Skeletal muscle tissue (tissue), 4 donors: ENCODE data around the gene ATG7. TPM values are rescaled to one million over a fixed set of nuclear protein-coding genes. Genes with fewer than 3 reads are reported as not detected.
A peak's percentile ranks its signal among the peaks of the same experiment; 100 is the strongest.
"Not testable (repeated sequence)": the region's sequence is repeated elsewhere in the genome, so short reads cannot be mapped to it uniquely, and the experiment has no call there.

Experiments
- H3K27ac ChIP-seq: one replicate; pipeline ENCODE4 v1.7.0; 2013; ENCODE audit warnings: mild to moderate bottlenecking, low read depth, low read length, inconsistent platforms
- H3K27me3 ChIP-seq, 3 donors: one replicate each; pipeline ENCODE4 v1.7.0; 2013; ENCODE audit warnings: low read length in 3 of 3; ENCODE audit not compliant: control insufficient read depth in 3 of 3, insufficient read depth in 3 of 3
- H3K36me3 ChIP-seq, 3 donors: one replicate each; pipeline ENCODE4 v1.7.0; 2013; ENCODE audit warnings: low read length in 3 of 3; ENCODE audit not compliant: control insufficient read depth in 3 of 3, insufficient read depth in 3 of 3
- H3K4me1 ChIP-seq, 3 donors: one replicate each; pipeline ENCODE4 v1.7.0; 2013; ENCODE audit warnings: low read length in 3 of 3, mild to moderate bottlenecking in 3 of 3; ENCODE audit not compliant: control insufficient read depth in 3 of 3, insufficient read depth in 3 of 3
- H3K4me3 ChIP-seq, 3 donors: one replicate each; pipeline ENCODE4 v1.7.0; 2013; ENCODE audit warnings: low read length in 3 of 3
- H3K9ac ChIP-seq, 3 donors: one replicate each; pipeline ENCODE4 v1.7.0; 2013; ENCODE audit warnings: low read length in 3 of 3, mild to moderate bottlenecking in 3 of 3, moderate library complexity in 2 of 3, low read depth in 1 of 3
- H3K9me3 ChIP-seq, 3 donors: one replicate each; pipeline ENCODE4 v1.7.0; 2013; ENCODE audit warnings: low read length in 3 of 3; ENCODE audit not compliant: control insufficient read depth in 3 of 3
- total RNA-seq: library from RNA; depleted of rRNA; stranded (reverse); fragments of >200 nt; gene quantifications from one replicate; pipeline ENCODE4 v1.2.3, GENCODE V29; 2014
- donor health status: Osteomylitis.

ATG7 gene
- total RNA-seq, 1 donor from 2014 or later = 48.0 TPM

DNA sequence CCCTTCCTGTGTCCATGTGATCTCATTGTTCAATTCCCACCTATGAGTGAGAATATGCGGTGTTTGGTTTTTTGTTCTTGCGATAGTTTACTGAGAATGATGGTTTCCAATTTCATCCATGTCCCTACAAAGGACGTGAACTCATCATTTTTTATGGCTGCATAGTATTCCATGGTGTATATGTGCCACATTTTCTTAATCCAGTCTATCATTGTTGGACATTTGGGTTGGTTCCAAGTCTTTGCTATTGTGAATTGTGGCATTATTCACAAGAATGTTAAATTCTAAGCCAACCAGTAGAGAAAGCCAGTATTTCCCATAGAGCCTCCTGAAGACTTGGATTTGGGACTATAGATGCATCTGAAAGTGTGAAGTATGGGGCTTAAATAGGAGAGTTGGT lies 230.2 kb downstream of the ATG7 start:
- not testable (repeated sequence) for H3K27me3 ChIP-seq, H3K4me3 ChIP-seq, H3K9ac ChIP-seq, H3K9me3 ChIP-seq, H3K27ac ChIP-seq, H3K36me3 ChIP-seq
- H3K4me1 ChIP-seq = peaks cover 6 to 19% (median 9%) of the 10 kb centered on the region in 3 donors

- Histone ChIP-seq H3K4me3 (no peak overlapping the region), H3K27ac (peak overlapping the region; percentile 96), H3K9ac (no peak overlapping the region), H3K27me3 (no peaks in the 10 kb centered on the region), H3K9me3 (no peaks in the 10 kb centered on the region), H3K36me3 (no peaks in the 10 kb centered on the region), H3K4me1 (peaks cover 22 to 41% (median 27%) of the 10 kb centered on the region in 3 donors)
These were observed 235.5 kb downstream of the ATG7 start for GRCh38 chr3:11507719-11508118.

- Histone ChIP-seq H3K4me1 (peaks cover 22 to 44% (median 27%) of the 10 kb centered on the region in 3 donors), H3K36me3 (no peaks in the 10 kb centered on the region), H3K4me3 (peak overlapping the region in 1 of 3 donors; percentile 17), H3K9me3 (no peaks in the 10 kb centered on the region), H3K27me3 (no peaks in the 10 kb centered on the region), H3K9ac (peak overlapping the region; percentile 69 to 79 (median 76)), H3K27ac (peak overlapping the region; percentile 96)
These were observed 236.4 kb downstream of the ATG7 start for GRCh38 chr3:11508346-11509172.

GRCh38 chr3:11509173-11510000 lies 237.2 kb downstream of the ATG7 start:
- Histone ChIP-seq H3K9me3 (no peaks in the 10 kb centered on the region), H3K4me3 (peak overlapping the region; percentile 0 to 49 (median 38)), H3K4me1 (peaks cover 30 to 48% (median 35%) of the 10 kb centered on the region in 3 donors)

DNA sequence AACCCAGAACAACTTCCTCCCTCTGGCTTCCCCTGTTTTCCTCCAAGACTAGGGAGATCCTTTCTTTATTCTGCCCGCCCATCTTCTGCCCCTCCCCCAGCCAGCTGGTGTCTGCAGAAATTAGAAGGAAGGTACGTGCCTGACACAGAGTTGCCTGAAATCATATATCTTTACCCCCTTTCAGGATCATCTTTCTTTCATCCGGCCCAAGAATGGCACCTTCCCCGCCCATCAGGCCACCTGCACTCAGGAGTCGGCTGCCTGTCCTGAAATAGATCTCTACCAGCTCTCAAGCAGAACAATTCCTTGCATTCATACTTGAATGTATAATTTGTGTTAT lies 237.8 kb downstream of the ATG7 start:
- H3K27ac ChIP-seq = peak overlapping the region; percentile 96
- H3K4me3 ChIP-seq = peak overlapping the region in 1 of 3 donors; percentile 49
- no peaks in the 10 kb centered on the region for H3K36me3 ChIP-seq
- no peaks in the 10 kb centered on the region for H3K9me3 ChIP-seq
- peaks cover 34 to 51% (median 35%) of the 10 kb centered on the region in 3 donors for H3K4me1 ChIP-seq
- H3K27me3 ChIP-seq = no peaks in the 10 kb centered on the region
- peak overlapping the region; percentile 47 to 76 (median 69) for H3K9ac ChIP-seq

More at GRCh38 chr3:11509173-11510000, 237.2 kb downstream of the ATG7 start:
- H3K27ac ChIP-seq = peak overlapping the region; percentile 96
- H3K27me3 ChIP-seq = no peaks in the 10 kb centered on the region
- H3K9ac ChIP-seq = peak overlapping the region; percentile 69 to 79 (median 76)
- no peaks in the 10 kb centered on the region for H3K36me3 ChIP-seq

DNA sequence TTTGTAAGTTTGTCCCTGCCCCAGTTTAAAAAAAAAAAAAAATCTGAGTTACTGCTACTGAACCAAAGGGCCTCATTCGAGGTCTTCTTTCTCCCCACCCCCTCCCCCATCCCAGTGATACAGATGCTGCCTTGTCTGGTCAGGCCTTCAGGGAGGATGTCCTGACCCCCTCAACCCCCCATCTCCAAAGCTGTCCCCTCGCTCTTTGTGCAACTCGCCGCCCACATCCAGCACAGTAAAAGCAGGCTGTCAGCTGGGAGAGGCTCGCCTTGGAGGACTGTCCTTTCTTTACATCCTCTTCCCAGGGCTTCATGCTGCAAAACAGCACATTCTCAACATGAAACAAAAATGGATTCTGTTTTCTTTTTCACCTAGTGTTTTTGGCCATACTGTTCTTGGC lies 238.2 kb downstream of the ATG7 start:
- Histone ChIP-seq H3K4me1 (peaks cover 34 to 53% (median 35%) of the 10 kb centered on the region in 3 donors), H3K9ac (peak overlapping the region; percentile 47 to 76 (median 69)), H3K27me3 (no peaks in the 10 kb centered on the region), H3K9me3 (no peaks in the 10 kb centered on the region), H3K36me3 (no peaks in the 10 kb centered on the region), H3K4me3 (no peak overlapping the region), H3K27ac (peak overlapping the region; percentile 96)

- H3K4me3 ChIP-seq, H3K27ac ChIP-seq, H3K9me3 ChIP-seq, H3K36me3 ChIP-seq, H3K27me3 ChIP-seq, H3K9ac ChIP-seq: not testable (repeated sequence)
- H3K4me1 ChIP-seq = peaks cover 34 to 47% (median 35%) of the 10 kb centered on the region in 3 donors
These were observed 239.4 kb downstream of the ATG7 start for GRCh38 chr3:11511606-11512005.

GRCh38 chr3:11513125-11513816 lies 241.1 kb downstream of the ATG7 start:
- Histone ChIP-seq H3K4me1 (peaks cover 29 to 34% (median 30%) of the 10 kb centered on the region in 3 donors), H3K27ac (peak overlapping the region; percentile 32)
- not testable (repeated sequence) for H3K9me3 ChIP-seq, H3K4me3 ChIP-seq, H3K9ac ChIP-seq, H3K27me3 ChIP-seq, H3K36me3 ChIP-seq

DNA sequence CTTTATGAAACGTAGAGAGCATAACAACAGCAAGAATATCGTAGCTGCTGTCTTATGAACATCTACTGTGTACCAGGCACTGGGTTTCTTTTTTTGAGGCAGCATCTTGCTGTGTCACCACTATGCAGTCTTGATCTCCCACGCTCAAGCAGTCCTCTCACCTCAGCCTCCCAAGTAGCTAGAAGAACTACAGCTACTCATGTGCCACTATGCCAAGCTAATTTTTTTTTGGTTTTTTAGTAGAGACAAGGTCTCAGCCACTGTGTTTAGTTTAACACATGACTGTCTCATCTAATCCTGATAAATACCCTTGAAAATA lies 241.6 kb downstream of the ATG7 start:
- H3K36me3 ChIP-seq = no peaks in the 10 kb centered on the region
- H3K4me1 ChIP-seq = peaks cover 24 to 29% (median 25%) of the 10 kb centered on the region in 3 donors
- peak overlapping the region; percentile 32 for H3K27ac ChIP-seq
- no peak overlapping the region for H3K4me3 ChIP-seq
- H3K9me3 ChIP-seq = no peaks in the 10 kb centered on the region
- H3K9ac ChIP-seq = no peak overlapping the region
- H3K27me3 ChIP-seq = no peaks in the 10 kb centered on the region
